ENCODE measurements around the gene CPNE2.
A peak's percentile ranks its signal among the peaks of the same experiment; 100 is the strongest.

CPNE2 gene

DNA sequence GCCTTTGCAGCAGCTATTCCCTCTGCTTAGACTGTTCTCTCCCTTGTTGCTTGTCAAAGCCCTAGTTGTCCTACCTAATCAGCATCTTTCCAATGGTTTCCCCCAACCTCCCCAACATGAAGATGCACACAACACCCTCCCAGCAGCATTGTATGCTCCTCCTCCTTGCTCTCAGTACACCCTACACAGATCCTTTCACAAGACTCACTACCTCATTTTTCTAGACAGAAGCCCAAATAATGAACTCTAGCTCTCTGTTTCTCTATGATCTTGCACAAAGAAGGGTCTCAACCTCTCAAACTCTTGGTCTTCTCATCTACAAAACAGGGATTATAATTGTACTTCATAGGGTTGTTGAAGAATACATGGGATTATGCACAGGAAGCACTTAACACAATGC, 74.1 kb downstream of the CPNE2 start:
- no peak overlapping the region for H2BK5ac ChIP-seq (ENCODE audit: low read length)
- peaks cover 2 to 16% of the 10 kb centered on the region in 2 donors for H3K4me1 ChIP-seq (ENCODE audit: control insufficient read depth in 2 of 2, insufficient read depth in 1 of 2, low read depth in 1 of 2, low read length in 2 of 2)
- no peak overlapping the region for H4K8ac ChIP-seq (ENCODE audit: low read depth, low read length)
- no peaks in the 10 kb centered on the region for H3K79me1 ChIP-seq (ENCODE audit: low read depth, low read length)
- H4K91ac ChIP-seq (ENCODE audit: low read depth, low read length, poor library complexity) = no peak overlapping the region
- no peaks in the 10 kb centered on the region for H3K9me3 ChIP-seq (replicated peaks in 1 of 2; ENCODE audit: control insufficient read depth in 2 of 2, insufficient read depth in 1 of 2, low read depth in 1 of 2, low read length in 2 of 2)
- no peak overlapping the region for H2BK15ac ChIP-seq (ENCODE audit: low read length)
- DNase-seq (ENCODE audit: low spot score) = no peak
- no peak overlapping the region for H3K9ac ChIP-seq (ENCODE audit: low read depth, low read length, poor library complexity)
- H3K18ac ChIP-seq (ENCODE audit: low read length) = no peak overlapping the region
- H2BK12ac ChIP-seq (ENCODE audit: low read length) = no peak overlapping the region
- H3K14ac ChIP-seq (ENCODE audit: low read length) = no peak overlapping the region
- no peak overlapping the region for H3K4me2 ChIP-seq (ENCODE audit: insufficient read depth, low read length, poor library complexity, severe bottlenecking)
- no peak overlapping the region for H2AFZ ChIP-seq (ENCODE audit: low read length)
- no peaks in the 10 kb centered on the region for H3K27me3 ChIP-seq (ENCODE audit: control insufficient read depth in 3 of 3, insufficient read depth in 3 of 3, low read depth in 1 of 3, low read length in 3 of 3)
- no peak overlapping the region for H3K4me3 ChIP-seq (ENCODE audit: low read length in 2 of 2)
- H2BK120ac ChIP-seq (ENCODE audit: low read depth, low read length) = no peak overlapping the region
- no peak overlapping the region for H3K27ac ChIP-seq (replicated peaks; ENCODE audit: low read length)
- peaks cover 24 to 87% of the 10 kb centered on the region in 2 donors for H3K36me3 ChIP-seq (replicated peaks in 1 of 2; ENCODE audit: control insufficient read depth in 2 of 2, insufficient read depth in 2 of 2, low read length in 2 of 2)
- no peak overlapping the region for H3K23ac ChIP-seq (ENCODE audit: low read depth, low read length, poor library complexity)
- H3K4ac ChIP-seq (ENCODE audit: low read length) = no peak overlapping the region
- H2AK5ac ChIP-seq (ENCODE audit: low read depth, low read length) = no peak overlapping the region

GRCh38 chr16:57166951-57167350, 74.6 kb downstream of the CPNE2 start:
- no peak overlapping the region for H3K4me3 ChIP-seq (ENCODE audit: low read length in 2 of 2)
- DNase-seq (ENCODE audit: low spot score) = no peak
- peaks cover 2 to 17% of the 10 kb centered on the region in 2 donors for H3K4me1 ChIP-seq (ENCODE audit: control insufficient read depth in 2 of 2, insufficient read depth in 1 of 2, low read depth in 1 of 2, low read length in 2 of 2)
- no peaks in the 10 kb centered on the region for H3K9me3 ChIP-seq (replicated peaks in 1 of 2; ENCODE audit: control insufficient read depth in 2 of 2, insufficient read depth in 1 of 2, low read depth in 1 of 2, low read length in 2 of 2)
- no peak overlapping the region for H3K4me2 ChIP-seq (ENCODE audit: insufficient read depth, low read length, poor library complexity, severe bottlenecking)
- H4K91ac ChIP-seq (ENCODE audit: low read depth, low read length, poor library complexity) = no peak overlapping the region
- no peak overlapping the region for H3K4ac ChIP-seq (ENCODE audit: low read length)
- H3K27me3 ChIP-seq (ENCODE audit: control insufficient read depth in 3 of 3, insufficient read depth in 3 of 3, low read depth in 1 of 3, low read length in 3 of 3) = no peaks in the 10 kb centered on the region
- no peak overlapping the region for H3K23ac ChIP-seq (ENCODE audit: low read depth, low read length, poor library complexity)
- H3K9ac ChIP-seq (ENCODE audit: low read depth, low read length, poor library complexity) = no peak overlapping the region
- H2BK120ac ChIP-seq (ENCODE audit: low read depth, low read length) = no peak overlapping the region
- H2BK12ac ChIP-seq (ENCODE audit: low read length) = no peak overlapping the region
- H2AFZ ChIP-seq (ENCODE audit: low read length) = no peak overlapping the region
- H2BK5ac ChIP-seq (ENCODE audit: low read length) = no peak overlapping the region
- H3K14ac ChIP-seq (ENCODE audit: low read length) = no peak overlapping the region
- no peak overlapping the region for H2AK5ac ChIP-seq (ENCODE audit: low read depth, low read length)
- no peak overlapping the region for H3K27ac ChIP-seq (replicated peaks; ENCODE audit: low read length)
- WGBS, 2 donors (ENCODE audit: extremely low coverage in 2 of 2, insufficient read length in 2 of 2, insufficient replicate concordance in 1 of 2) = no CpG with 5 or more reads among the region's 7 CpGs
- no peak overlapping the region for H4K8ac ChIP-seq (ENCODE audit: low read depth, low read length)
- no peaks in the 10 kb centered on the region for H3K79me1 ChIP-seq (ENCODE audit: low read depth, low read length)
- H2BK15ac ChIP-seq (ENCODE audit: low read length) = no peak overlapping the region
- H3K36me3 ChIP-seq (replicated peaks in 1 of 2; ENCODE audit: control insufficient read depth in 2 of 2, insufficient read depth in 2 of 2, low read length in 2 of 2) = peaks cover 29 to 89% of the 10 kb centered on the region in 2 donors
- H3K18ac ChIP-seq (ENCODE audit: low read length) = no peak overlapping the region

DNA sequence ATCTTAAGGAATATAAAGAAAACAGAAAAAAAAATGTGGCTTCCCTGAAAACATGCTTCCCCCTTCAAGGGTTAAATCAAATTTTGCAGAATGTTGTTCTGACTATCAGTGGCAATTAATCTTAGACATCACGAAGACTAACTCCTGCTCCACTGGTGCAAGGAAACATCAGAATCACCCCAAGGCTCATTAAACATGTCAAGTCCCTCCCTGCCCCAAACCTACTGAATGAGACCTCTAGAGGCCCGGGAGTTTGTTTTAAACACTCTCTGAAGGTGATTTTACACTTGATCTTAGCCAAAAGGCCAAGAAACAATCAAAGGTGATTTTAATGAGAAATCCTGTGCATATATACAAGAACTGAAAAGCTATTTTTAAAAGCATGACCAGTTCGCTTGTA, 75.2 kb downstream of the CPNE2 start:
- H2AFZ ChIP-seq (ENCODE audit: low read length) = no peak overlapping the region
- H3K9me3 ChIP-seq (replicated peaks in 1 of 2; ENCODE audit: control insufficient read depth in 2 of 2, insufficient read depth in 1 of 2, low read depth in 1 of 2, low read length in 2 of 2) = no peaks in the 10 kb centered on the region
- DNase-seq (ENCODE audit: low spot score) = no peak
- no peaks in the 10 kb centered on the region for H3K79me1 ChIP-seq (ENCODE audit: low read depth, low read length)
- no peak overlapping the region for H2AK5ac ChIP-seq (ENCODE audit: low read depth, low read length)
- H4K8ac ChIP-seq (ENCODE audit: low read depth, low read length) = no peak overlapping the region
- H3K36me3 ChIP-seq (replicated peaks in 1 of 2; ENCODE audit: control insufficient read depth in 2 of 2, insufficient read depth in 2 of 2, low read length in 2 of 2) = peaks cover 30 to 89% of the 10 kb centered on the region in 2 donors
- no peak overlapping the region for H3K18ac ChIP-seq (ENCODE audit: low read length)
- H3K4me2 ChIP-seq (ENCODE audit: insufficient read depth, low read length, poor library complexity, severe bottlenecking) = no peak overlapping the region
- H3K4ac ChIP-seq (ENCODE audit: low read length) = no peak overlapping the region
- no peak overlapping the region for H3K23ac ChIP-seq (ENCODE audit: low read depth, low read length, poor library complexity)
- WGBS, 2 donors (ENCODE audit: extremely low coverage in 2 of 2, insufficient read length in 2 of 2, insufficient replicate concordance in 1 of 2) = no CpG with 5 or more reads among the region's 3 CpGs
- no peak overlapping the region for H2BK15ac ChIP-seq (ENCODE audit: low read length)
- H3K9ac ChIP-seq (ENCODE audit: low read depth, low read length, poor library complexity) = no peak overlapping the region
- H3K27me3 ChIP-seq (ENCODE audit: control insufficient read depth in 3 of 3, insufficient read depth in 3 of 3, low read depth in 1 of 3, low read length in 3 of 3) = no peaks in the 10 kb centered on the region
- H2BK12ac ChIP-seq (ENCODE audit: low read length) = no peak overlapping the region
- H3K27ac ChIP-seq (replicated peaks; ENCODE audit: low read length) = no peak overlapping the region
- H2BK120ac ChIP-seq (ENCODE audit: low read depth, low read length) = no peak overlapping the region
- H3K4me1 ChIP-seq (ENCODE audit: control insufficient read depth in 2 of 2, insufficient read depth in 1 of 2, low read depth in 1 of 2, low read length in 2 of 2) = peaks cover 2 to 19% of the 10 kb centered on the region in 2 donors
- H3K14ac ChIP-seq (ENCODE audit: low read length) = no peak overlapping the region
- H4K91ac ChIP-seq (ENCODE audit: low read depth, low read length, poor library complexity) = no peak overlapping the region
- no peak overlapping the region for H3K4me3 ChIP-seq (ENCODE audit: low read length in 2 of 2)
- H2BK5ac ChIP-seq (ENCODE audit: low read length) = no peak overlapping the region

DNA sequence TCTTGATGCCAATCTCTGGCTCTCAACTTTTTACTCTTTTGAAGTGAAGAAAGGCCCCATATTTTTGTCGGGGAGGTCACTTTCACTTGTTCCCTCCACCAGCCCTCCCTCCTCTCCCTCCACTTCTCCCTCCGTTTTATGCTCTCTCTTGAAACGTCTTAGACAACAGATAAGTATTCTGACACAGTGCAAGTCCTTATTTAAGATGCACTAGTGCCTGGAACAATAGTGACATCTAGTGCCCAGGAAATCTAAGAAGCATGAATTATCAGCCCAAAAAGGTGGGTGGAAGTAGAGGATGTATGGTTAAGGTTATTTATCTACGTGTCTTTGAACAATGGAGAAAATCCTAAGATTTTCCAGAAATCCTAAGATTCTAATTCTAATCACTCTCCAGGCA, 75.6 kb downstream of the CPNE2 start:
- no peak overlapping the region for H2BK120ac ChIP-seq (ENCODE audit: low read depth, low read length)
- H2BK15ac ChIP-seq (ENCODE audit: low read length) = no peak overlapping the region
- peaks cover 32 to 88% of the 10 kb centered on the region in 2 donors for H3K36me3 ChIP-seq (replicated peaks in 1 of 2; ENCODE audit: control insufficient read depth in 2 of 2, insufficient read depth in 2 of 2, low read length in 2 of 2)

More for the DNA sequence above, 75.6 kb downstream of the CPNE2 start:
- Histone ChIP-seq H2BK5ac (ENCODE audit: low read length) (no peak overlapping the region), H3K9ac (ENCODE audit: low read depth, low read length, poor library complexity) (no peak overlapping the region), H2AK5ac (ENCODE audit: low read depth, low read length) (no peak overlapping the region), H3K4me2 (ENCODE audit: insufficient read depth, low read length, poor library complexity, severe bottlenecking) (no peak overlapping the region), H3K23ac (ENCODE audit: low read depth, low read length, poor library complexity) (no peak overlapping the region), H3K9me3 (replicated peaks in 1 of 2; ENCODE audit: control insufficient read depth in 2 of 2, insufficient read depth in 1 of 2, low read depth in 1 of 2, low read length in 2 of 2) (no peaks in the 10 kb centered on the region), H4K91ac (ENCODE audit: low read depth, low read length, poor library complexity) (no peak overlapping the region), H4K8ac (ENCODE audit: low read depth, low read length) (no peak overlapping the region), H3K18ac (ENCODE audit: low read length) (no peak overlapping the region), H3K27ac (replicated peaks; ENCODE audit: low read length) (no peak overlapping the region), H2AFZ (ENCODE audit: low read length) (no peak overlapping the region), H3K4me3 (ENCODE audit: low read length in 2 of 2) (no peak overlapping the region), H3K27me3 (ENCODE audit: control insufficient read depth in 3 of 3, insufficient read depth in 3 of 3, low read depth in 1 of 3, low read length in 3 of 3) (no peaks in the 10 kb centered on the region), H3K79me1 (ENCODE audit: low read depth, low read length) (no peaks in the 10 kb centered on the region), H3K4ac (ENCODE audit: low read length) (no peak overlapping the region), H3K14ac (ENCODE audit: low read length) (no peak overlapping the region), H2BK12ac (ENCODE audit: low read length) (no peak overlapping the region), H3K4me1 (ENCODE audit: control insufficient read depth in 2 of 2, insufficient read depth in 1 of 2, low read depth in 1 of 2, low read length in 2 of 2) (peaks cover 2 to 20% of the 10 kb centered on the region in 2 donors)
- peak; percentile 44 for DNase-seq (ENCODE audit: low spot score)
- no CpG with 5 or more reads among the region's 4 CpGs for WGBS, 2 donors (ENCODE audit: extremely low coverage in 2 of 2, insufficient read length in 2 of 2, insufficient replicate concordance in 1 of 2)

All from neuronal stem cell (in vitro differentiated cells).